SK-N-SH (cell line): ENCODE measurements around the gene ENOX1. TPM values are rescaled to one million over a fixed set of nuclear protein-coding genes. Genes with fewer than 3 reads are reported as not detected.

Experiments used
- CTCF ChIA-PET: fragments of 300-600, 350-600 bp; formaldehyde crosslinking; extraction: SDS; loops from one replicate; lab custom pipeline; 2021; lab: Yijun Ruan, JAX
- POLR2A ChIA-PET: fragments of 350-600 bp; sonication (Branson Sonifier 250); formaldehyde crosslinking; extraction: SDS; loops from one replicate; lab custom pipeline; 2020; ENCODE audit warnings: antibody characterized with exemption, inconsistent platforms; lab: Yijun Ruan, JAX
- DNase-seq: peaks from one replicate; pipeline ENCODE4 v3.0.0; 2012
- H2AFZ ChIP-seq: fragments of 200-600 bp; sonication (generic); 2 replicates; pipeline ENCODE4 v1.8.1; 2016; ENCODE audit warnings: antibody characterized with exemption, mild to moderate bottlenecking, low read depth
- H3F3A ChIP-seq: fragments of 200-600 bp; sonication (generic); replicated peaks from 2 replicates; pipeline ENCODE3; 2016; ENCODE audit warnings: antibody characterized with exemption, mild to moderate bottlenecking; ENCODE audit not compliant: insufficient read depth
- H3K27ac ChIP-seq, 2 experiments: fragments of 200-500 bp in 1 of 2; fragments of 200-600 bp in 1 of 2; sonication (Bioruptor generic) in 1 of 2; sonication (generic), shearing (Covaris generic) in 1 of 2; 2 replicates each; pipeline versions ENCODE4 v1.5.1 to v1.6.1; 2014 to 2016; ENCODE audit warnings: low read depth in 2 of 2, inconsistent platforms in 1 of 2, low read length in 1 of 2, mild to moderate bottlenecking in 1 of 2, mixed read lengths in 1 of 2
- H3K27me3 ChIP-seq: fragments of 200-600 bp; sonication (generic), shearing (Covaris generic); 2 replicates; pipeline ENCODE4 v1.6.1; 2016; ENCODE audit warnings: mixed run types; ENCODE audit not compliant: insufficient read depth
- H3K36me3 ChIP-seq, 2 experiments: fragments of 200-500 bp in 1 of 2; fragments of 200-600 bp in 1 of 2; sonication (Bioruptor generic) in 1 of 2; sonication (generic) in 1 of 2; replicated peaks in 1 of 2; 2 replicates each; pipeline versions ENCODE3 to v1.5.1; 2014 to 2016; ENCODE audit warnings: low read length in 1 of 2, mild to moderate bottlenecking in 1 of 2; ENCODE audit not compliant: insufficient read depth in 2 of 2, control insufficient read depth in 1 of 2
- H3K4me1 ChIP-seq, 2 experiments: fragments of 200-500 bp in 1 of 2; fragments of 200-600 bp in 1 of 2; sonication (Bioruptor generic) in 1 of 2; sonication (generic), shearing (Covaris generic) in 1 of 2; 2 replicates each; pipeline versions ENCODE4 v1.5.1 to v1.6.1; 2014 to 2016; ENCODE audit warnings: low read depth in 1 of 2, low read length in 1 of 2, mixed run types in 1 of 2; ENCODE audit not compliant: insufficient read depth in 2 of 2, control insufficient read depth in 1 of 2
- H3K4me2 ChIP-seq: fragments of 200-600 bp; sonication (generic), shearing (Covaris generic); 2 replicates; pipeline ENCODE4 v1.6.1; 2017; ENCODE audit warnings: mixed run types
- H3K4me3 ChIP-seq, 2 experiments: fragments of 200-500 bp in 1 of 2; fragments of 200-600 bp in 1 of 2; sonication (Bioruptor generic) in 1 of 2; sonication (generic), shearing (Covaris generic) in 1 of 2; 2 replicates each; pipeline versions ENCODE4 v1.5.1 to v1.8.1; 2014 to 2016; ENCODE audit warnings: low read depth in 2 of 2, inconsistent platforms in 1 of 2, low read length in 1 of 2, mild to moderate bottlenecking in 1 of 2, mixed read lengths in 1 of 2, moderate library complexity in 1 of 2
- H3K79me2 ChIP-seq: fragments of 200-600 bp; sonication (generic); 2 replicates; pipeline ENCODE4 v1.8.1; 2017; ENCODE audit warnings: mild to moderate bottlenecking; ENCODE audit not compliant: insufficient read depth
- H3K9ac ChIP-seq: fragments of 200-600 bp; sonication (generic); 2 replicates; pipeline ENCODE4 v1.6.1; 2017; ENCODE audit warnings: mixed run types
- H3K9me2 ChIP-seq: fragments of 200-600 bp; sonication (generic); 2 replicates; pipeline ENCODE4 v1.6.1; 2017; ENCODE audit warnings: mixed run types
- H3K9me3 ChIP-seq: fragments of 200-600 bp; sonication (generic); 2 replicates; pipeline ENCODE4 v1.6.1; 2017; ENCODE audit warnings: mixed run types, mild to moderate bottlenecking, moderate library complexity
- H4K20me1 ChIP-seq: fragments of 200-600 bp; sonication (generic); 2 replicates; pipeline ENCODE4 v1.6.1; 2017; ENCODE audit warnings: mild to moderate bottlenecking, mixed run types; ENCODE audit not compliant: insufficient read depth
- CHD2 ChIP-seq: fragments of 150-350 bp; IDR thresholded peaks from 2 replicates; pipeline ENCODE4 v1.6.1; 2018; ENCODE audit warnings: low read length; ENCODE audit not compliant: partially characterized antibody
- EP300 ChIP-seq, 2 experiments: IDR thresholded peaks; 2 replicates each; pipeline versions ENCODE4 v1.4.0 to v1.6.1; 2012; ENCODE audit warnings: borderline replicate concordance in 1 of 2, low read depth in 1 of 2, low read length in 1 of 2
- FOSL2 ChIP-seq: IDR thresholded peaks from 2 replicates; pipeline ENCODE4 v1.4.0; 2012; ENCODE audit warnings: low read depth, mild to moderate bottlenecking, moderate library complexity, borderline replicate concordance
- FOXM1 ChIP-seq: IDR thresholded peaks from 2 replicates; pipeline ENCODE4 v1.4.0; 2012; ENCODE audit warnings: low read depth, mild to moderate bottlenecking
- GATA2 ChIP-seq: sonication (generic); formaldehyde crosslinking; IDR thresholded peaks from 2 replicates; pipeline ENCODE4 v1.5.0; 2020; ENCODE audit warnings: mild to moderate bottlenecking, missing genetic modification reagents
- MAX ChIP-seq: IDR thresholded peaks from 2 replicates; pipeline ENCODE4 v1.4.0; 2012; ENCODE audit warnings: low read depth
- MXI1 ChIP-seq: IDR thresholded peaks from 2 replicates; pipeline ENCODE4 v1.6.1; 2012; ENCODE audit warnings: mild to moderate bottlenecking, low read depth, low read length, improper control_type of control experiment
- NRF1 ChIP-seq: IDR thresholded peaks from 2 replicates; pipeline ENCODE4 v1.6.1; 2012; ENCODE audit warnings: low read depth, mild to moderate bottlenecking, low read length
- POLR2AphosphoS5 ChIP-seq: IDR thresholded peaks from 2 replicates; pipeline ENCODE4 v1.6.1; 2012; ENCODE audit warnings: low read depth, low read length
- RAD21 ChIP-seq: IDR thresholded peaks from 2 replicates; pipeline ENCODE4 v1.6.1; 2012; ENCODE audit warnings: mild to moderate bottlenecking, low read length
- RCOR1 ChIP-seq: fragments of 150-350 bp; IDR thresholded peaks from 2 replicates; pipeline ENCODE4 v1.6.1; 2017; ENCODE audit warnings: antibody characterized with exemption, low read length
- RXRA ChIP-seq: IDR thresholded peaks from 2 replicates; pipeline ENCODE4 v1.4.0; 2012; ENCODE audit warnings: low read depth, mild to moderate bottlenecking, borderline replicate concordance
- SIN3A ChIP-seq: IDR thresholded peaks from 2 replicates; pipeline ENCODE4 v1.6.1; 2012; ENCODE audit warnings: low read depth, mild to moderate bottlenecking, low read length, moderate library complexity, borderline replicate concordance
- TAF1 ChIP-seq: IDR thresholded peaks from 2 replicates; pipeline ENCODE4 v1.6.1; 2012; ENCODE audit warnings: low read depth, mild to moderate bottlenecking, low read length, moderate library complexity, borderline replicate concordance
- TCF12 ChIP-seq: IDR thresholded peaks from 2 replicates; pipeline ENCODE4 v1.4.0; 2012
- TEAD4 ChIP-seq: IDR thresholded peaks from 2 replicates; pipeline ENCODE4 v1.4.0; 2012; ENCODE audit warnings: mild to moderate bottlenecking, borderline replicate concordance; ENCODE audit not compliant: insufficient read depth
- YY1 ChIP-seq: IDR thresholded peaks from 2 replicates; pipeline ENCODE4 v1.4.0; 2012; ENCODE audit warnings: low read depth, mild to moderate bottlenecking
- ZBTB33 ChIP-seq: IDR thresholded peaks from 2 replicates; pipeline ENCODE4 v1.4.0; 2012; ENCODE audit warnings: low read depth, borderline replicate concordance
- WGBS: methylation state at CpG from one replicate; pipeline ENCODE4 v1.1.6; 2017; ENCODE audit warnings: low lambda C conversion rate; 5-methylcytosine and 5-hydroxymethylcytosine counted together
- polyA plus RNA-seq, 3 experiments: library from polyadenylated mRNA; depleted of rRNA; stranded (reverse); fragments of >200 nt; gene quantifications; 2 replicates each; pipeline ENCODE4 v1.2.3, GENCODE V29; 2012

ENOX1 gene
- polyA plus RNA-seq, 1 of the 3 experiments (the other 2 are of a cell fraction): 5.8 TPM

DNA sequence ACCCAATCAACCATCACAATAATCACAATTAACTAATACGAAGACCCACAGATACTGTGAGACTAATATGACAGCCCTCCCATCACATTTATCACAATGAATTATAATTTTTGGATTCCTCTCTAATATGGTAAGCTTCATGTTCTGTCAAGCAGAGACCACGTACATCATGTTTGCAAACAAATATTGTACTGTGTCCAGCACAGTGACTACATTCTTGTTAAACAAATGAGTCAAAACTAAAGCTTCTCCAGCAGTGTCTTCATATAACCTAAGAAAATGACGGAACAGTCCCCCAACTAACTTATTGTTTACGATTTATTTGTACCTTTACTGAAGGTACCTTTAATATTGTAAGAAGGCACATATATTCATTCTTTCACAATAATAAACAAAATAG, 292.6 kb downstream of the ENOX1 start:
- no peak overlapping the region for H3K27ac ChIP-seq
- H3K4me2 ChIP-seq: no peak overlapping the region
- no peak for DNase-seq
- POLR2A ChIA-PET: no interaction called here
- no peak overlapping the region for H3K4me3 ChIP-seq
- CTCF ChIA-PET: no interaction called here
- 89% methylated on average over 4 of the region's 4 CpGs for WGBS
- H3K9me3 ChIP-seq: no peaks in the 10 kb centered on the region
- H3K27me3 ChIP-seq: no peaks in the 10 kb centered on the region
- no peak overlapping the region for H3K9ac ChIP-seq
- H3K9me2 ChIP-seq: no peaks in the 10 kb centered on the region
- no peaks in the 10 kb centered on the region; a peak in 1 of 4 replicates for H3K4me1 ChIP-seq
- H2AFZ ChIP-seq: no peak overlapping the region
- no peaks in the 10 kb centered on the region for H3K36me3 ChIP-seq
- no peaks in the 10 kb centered on the region for H3K79me2 ChIP-seq
- no peak for TF ChIP-seq MAX
- TF ChIP-seq FOXM1: no peak
- H3F3A ChIP-seq: no peaks in the 10 kb centered on the region
- no peaks in the 10 kb centered on the region for H4K20me1 ChIP-seq

DNA sequence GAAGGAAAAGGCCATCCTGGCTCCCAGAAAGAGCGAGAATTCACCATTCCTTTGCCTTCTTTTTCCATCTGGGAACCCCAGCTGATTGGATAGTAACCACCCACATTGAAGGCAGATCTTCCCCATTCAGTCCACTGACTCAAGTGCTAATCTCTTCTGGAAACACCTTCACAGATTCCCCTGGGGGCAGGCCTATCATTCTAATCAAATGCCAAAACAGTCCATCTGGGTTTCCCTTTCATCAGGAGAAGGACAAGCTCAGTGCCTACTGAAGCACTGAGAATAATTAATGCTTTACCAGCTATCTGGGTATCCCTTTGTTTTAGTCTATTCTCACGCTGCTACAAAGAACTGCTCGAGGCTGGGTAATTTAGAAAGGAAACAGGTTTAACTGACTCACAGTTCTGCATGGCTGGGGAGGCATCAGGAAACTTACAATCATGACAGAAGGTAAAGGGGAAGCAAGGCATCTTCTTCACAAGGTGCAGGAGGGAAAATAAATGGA, 293.2 kb downstream of the ENOX1 start:
- DNase-seq: no peak
- no peaks in the 10 kb centered on the region for H3K79me2 ChIP-seq

GRCh38 chr13:43492745-43493144, 294.0 kb downstream of the ENOX1 start:
- POLR2A ChIA-PET: interaction anchor here (0.7 kb wide), 1 partner anchor 694 kb away, joined by 3 read pairs; no protein-coding TSS in a partner anchor

More for the DNA sequence above, 293.2 kb downstream of the ENOX1 start:
- Histone ChIP-seq H3K9me3 (no peaks in the 10 kb centered on the region), H3K4me3 (no peak overlapping the region), H3K9ac (no peak overlapping the region), H3K27me3 (no peaks in the 10 kb centered on the region), H3K4me2 (no peak overlapping the region), H3K4me1 (no peaks in the 10 kb centered on the region; a peak in 1 of 4 replicates), H3F3A (no peaks in the 10 kb centered on the region), H4K20me1 (no peaks in the 10 kb centered on the region), H3K9me2 (no peaks in the 10 kb centered on the region), H3K36me3 (no peaks in the 10 kb centered on the region), H2AFZ (no peak overlapping the region), H3K27ac (no peak overlapping the region)
- CTCF ChIA-PET: no interaction called here
- POLR2A ChIA-PET: interaction anchor here (0.7 kb wide), 1 partner anchor 695 kb away, joined by 3 read pairs; no protein-coding TSS in a partner anchor
- WGBS: 84% methylated on average over 3 of the region's 3 CpGs
- TF ChIP-seq GATA2 (no peak), EP300 (IDR thresholded peaks at IDR 0.05; ENCODE audit: borderline replicate concordance in 1 of 2, low read depth in 1 of 2, low read length in 1 of 2) (no peak), MXI1 (no peak), RCOR1 (no peak), TCF12 (no peak), SIN3A (no peak), TAF1 (no peak), RXRA (no peak)

More at GRCh38 chr13:43492745-43493144, 294.0 kb downstream of the ENOX1 start:
- Histone ChIP-seq H3K27ac (no peak overlapping the region), H3K9me2 (no peaks in the 10 kb centered on the region), H3K4me1 (peaks cover 0 to 4% of the 10 kb centered on the region in 2 experiments; a peak in 2 of 4 replicates), H3K36me3 (no peaks in the 10 kb centered on the region), H3K9ac (no peak overlapping the region), H3K79me2 (no peaks in the 10 kb centered on the region), H2AFZ (no peak overlapping the region), H3F3A (no peaks in the 10 kb centered on the region), H3K4me3 (no peak overlapping the region), H3K4me2 (no peak overlapping the region), H3K27me3 (no peaks in the 10 kb centered on the region), H3K9me3 (no peaks in the 10 kb centered on the region), H4K20me1 (no peaks in the 10 kb centered on the region)
- TF ChIP-seq ZBTB33: no peak
- no peak for TF ChIP-seq FOSL2
- no peak for TF ChIP-seq RCOR1
- TF ChIP-seq MXI1: no peak
- TF ChIP-seq RAD21: no peak
- TF ChIP-seq RXRA: no peak
- TF ChIP-seq POLR2AphosphoS5: no peak
- TF ChIP-seq NRF1: no peak
- no peak for TF ChIP-seq CHD2
- TF ChIP-seq YY1: no peak
- no peak for TF ChIP-seq TEAD4
- no peak for DNase-seq
- CTCF ChIA-PET: no interaction called here
